AG04450 (cell line): ENCODE results near the gene NCK1. TPM values are rescaled to one million over a fixed set of nuclear protein-coding genes. Genes with fewer than 3 reads are reported as not detected.

Experiments used
- CTCF ChIA-PET: fragments of 300-600, 350-600 bp; formaldehyde crosslinking; extraction: SDS; loops from one replicate; lab custom pipeline; 2022; ENCODE audit warnings: antibody characterized with exemption, inconsistent platforms; lab: Charles Lee
- POLR2A ChIA-PET: fragments of 350-600 bp; formaldehyde crosslinking; extraction: SDS; loops from one replicate; lab custom pipeline; 2021; ENCODE audit warnings: antibody characterized with exemption, inconsistent platforms; lab: Yijun Ruan, JAX
- DNase-seq: peaks from one replicate; pipeline ENCODE4 v3.0.0-alpha.2; 2011; ENCODE audit warnings: low read depth, low spot score
- H3K27ac ChIP-seq: one replicate; pipeline ENCODE4 v1.5.1; 2012; ENCODE audit warnings: low read depth, low read length, control low read depth
- H3K27me3 ChIP-seq: one replicate; pipeline ENCODE4 v1.6.0; 2012; ENCODE audit warnings: low read length; ENCODE audit not compliant: control insufficient read depth, insufficient read depth
- H3K4me3 ChIP-seq: 2 replicates; pipeline ENCODE4 v1.5.1; 2011; ENCODE audit warnings: mild to moderate bottlenecking, low read depth, low read length, control low read depth
- H3K9me3 ChIP-seq: 2 replicates; pipeline ENCODE4 v1.5.1; 2012; ENCODE audit warnings: low read length; ENCODE audit not compliant: control insufficient read depth, insufficient read depth
- polyA plus RNA-seq: library from polyadenylated mRNA; depleted of rRNA; stranded (reverse); fragments of >200 nt; gene quantifications from 2 replicates; pipeline ENCODE4 v1.2.3, GENCODE V29; 2011
- TF ChIP-seq, protein P1 (sequence below): IDR thresholded peaks from 2 replicates; pipeline ENCODE4 v1.5.1; 2011; ENCODE audit warnings: low read depth, low read length, control low read depth, inconsistent platforms

Gene NCK1
- polyA plus RNA-seq, 1 experiment: 67.7 TPM

DNA sequence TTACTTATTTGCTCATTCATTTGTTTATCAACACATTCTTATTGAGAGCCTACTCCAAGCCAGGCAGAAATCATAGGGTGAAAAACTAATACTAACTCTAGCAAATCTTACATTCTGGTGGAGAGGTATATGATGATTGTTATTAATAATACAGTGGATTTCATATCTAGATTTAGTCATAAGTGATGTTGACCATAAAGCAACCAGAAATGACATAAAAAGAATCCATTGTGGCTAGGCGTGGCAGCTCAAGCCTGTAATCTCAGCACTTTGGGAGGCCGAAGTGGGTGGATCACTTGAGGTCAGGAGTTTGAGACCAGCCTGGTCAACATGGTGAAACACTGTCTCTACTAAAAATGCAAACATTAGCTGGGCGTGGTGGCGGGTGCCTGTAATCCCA is 69.6 kb downstream of the NCK1 start:
- TF ChIP-seq, protein P1, sequence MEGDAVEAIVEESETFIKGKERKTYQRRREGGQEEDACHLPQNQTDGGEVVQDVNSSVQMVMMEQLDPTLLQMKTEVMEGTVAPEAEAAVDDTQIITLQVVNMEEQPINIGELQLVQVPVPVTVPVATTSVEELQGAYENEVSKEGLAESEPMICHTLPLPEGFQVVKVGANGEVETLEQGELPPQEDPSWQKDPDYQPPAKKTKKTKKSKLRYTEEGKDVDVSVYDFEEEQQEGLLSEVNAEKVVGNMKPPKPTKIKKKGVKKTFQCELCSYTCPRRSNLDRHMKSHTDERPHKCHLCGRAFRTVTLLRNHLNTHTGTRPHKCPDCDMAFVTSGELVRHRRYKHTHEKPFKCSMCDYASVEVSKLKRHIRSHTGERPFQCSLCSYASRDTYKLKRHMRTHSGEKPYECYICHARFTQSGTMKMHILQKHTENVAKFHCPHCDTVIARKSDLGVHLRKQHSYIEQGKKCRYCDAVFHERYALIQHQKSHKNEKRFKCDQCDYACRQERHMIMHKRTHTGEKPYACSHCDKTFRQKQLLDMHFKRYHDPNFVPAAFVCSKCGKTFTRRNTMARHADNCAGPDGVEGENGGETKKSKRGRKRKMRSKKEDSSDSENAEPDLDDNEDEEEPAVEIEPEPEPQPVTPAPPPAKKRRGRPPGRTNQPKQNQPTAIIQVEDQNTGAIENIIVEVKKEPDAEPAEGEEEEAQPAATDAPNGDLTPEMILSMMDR: no peak
- Histone ChIP-seq H3K27me3 (no peaks in the 10 kb centered on the region), H3K4me3 (no peak overlapping the region), H3K9me3 (no peaks in the 10 kb centered on the region), H3K27ac (no peak overlapping the region)
- POLR2A ChIA-PET: no interaction called here
- CTCF ChIA-PET: no interaction called here
- DNase-seq: no peak

DNA sequence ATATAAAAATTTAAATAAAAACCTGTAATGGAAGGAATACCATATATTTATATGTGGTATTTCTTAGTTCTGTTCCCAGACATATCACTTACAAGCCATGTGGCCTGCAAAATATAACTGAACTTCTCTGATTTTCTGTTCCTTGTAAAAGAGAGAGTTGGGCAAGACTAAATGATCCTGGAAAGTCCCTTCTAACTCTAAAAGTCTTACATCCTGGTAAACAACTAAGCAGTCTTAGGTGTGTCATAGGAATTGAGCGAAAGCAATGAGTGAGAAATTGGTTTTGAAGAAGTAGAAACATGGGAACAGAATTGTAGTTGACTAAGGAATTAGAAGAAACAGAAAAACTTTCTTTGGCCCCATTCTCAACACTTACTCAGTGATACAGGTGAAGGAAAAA is 70.5 kb downstream of the NCK1 start:
- ChIA-PET POLR2A (no interaction called here), CTCF (no interaction called here)
- Histone ChIP-seq H3K27ac (no peak overlapping the region), H3K27me3 (no peaks in the 10 kb centered on the region), H3K9me3 (no peaks in the 10 kb centered on the region), H3K4me3 (no peak overlapping the region)
- TF ChIP-seq, protein P1: no peak
- no peak for DNase-seq

DNA sequence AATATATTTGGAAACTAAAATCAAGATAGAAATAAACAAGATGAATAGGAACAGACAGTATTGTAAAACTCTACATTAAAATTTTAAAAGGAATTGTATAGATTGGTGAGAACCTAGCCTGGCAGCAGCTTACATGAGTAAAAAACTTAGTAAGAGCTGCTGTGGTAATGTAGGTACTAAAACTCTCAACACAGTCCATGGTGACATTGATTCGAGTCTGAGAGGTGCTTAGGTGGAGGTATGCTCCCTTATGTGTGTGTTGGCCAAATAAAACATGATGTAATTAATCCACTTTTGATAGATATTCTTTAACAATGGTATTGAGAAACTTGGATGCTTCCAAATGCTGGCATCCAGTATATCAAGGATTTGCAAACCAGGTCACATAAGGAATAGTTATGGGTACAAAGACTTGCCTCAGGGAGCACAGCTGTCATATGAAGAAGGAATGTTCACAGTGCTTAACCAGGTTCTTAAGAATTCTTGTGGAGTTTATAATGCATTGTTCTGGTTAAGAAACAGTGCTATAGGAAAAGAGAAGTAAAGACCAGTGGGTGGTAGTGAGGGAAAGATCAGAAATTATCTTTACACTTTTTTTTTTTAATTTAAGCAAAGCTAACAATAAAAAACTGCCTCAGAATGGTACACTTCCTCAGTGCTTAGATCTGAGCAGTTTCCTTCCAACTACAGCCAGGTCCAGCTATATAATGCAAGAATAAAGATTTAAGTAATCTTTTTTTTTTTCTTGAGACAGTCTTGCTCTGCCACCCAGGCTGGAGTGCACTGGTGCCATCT is 71.2 kb downstream of the NCK1 start:
- Histone ChIP-seq H3K27ac (no peak overlapping the region), H3K27me3 (no peaks in the 10 kb centered on the region), H3K4me3 (no peak overlapping the region), H3K9me3 (no peaks in the 10 kb centered on the region)
- TF ChIP-seq, protein P1: no peak
- ChIA-PET POLR2A (no interaction called here), CTCF (no interaction called here)
- no peak for DNase-seq

DNA sequence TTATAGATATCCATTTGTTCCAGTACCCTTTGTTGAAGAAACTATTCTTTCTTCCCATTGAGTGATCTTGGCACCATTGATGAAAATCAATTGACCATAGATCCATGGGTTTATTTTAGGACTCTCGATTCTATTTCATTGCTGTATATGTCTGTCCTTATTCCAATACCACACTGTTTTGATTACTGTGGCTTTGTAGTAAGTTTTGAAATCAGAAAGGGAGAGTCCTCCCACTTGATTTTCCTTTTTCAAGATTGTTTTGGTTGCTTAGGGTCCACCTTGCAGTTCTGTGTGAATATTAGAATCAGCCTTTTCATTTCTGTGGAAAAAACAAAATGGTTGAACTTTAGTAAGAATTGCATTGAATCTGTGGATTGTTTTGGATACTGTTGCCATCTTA is 75.2 kb downstream of the NCK1 start:
- CTCF ChIA-PET: interaction anchor here (0.5 kb wide), 1 partner anchor 8 kb away, joined by 3 read pairs; no protein-coding TSS in a partner anchor

DNA sequence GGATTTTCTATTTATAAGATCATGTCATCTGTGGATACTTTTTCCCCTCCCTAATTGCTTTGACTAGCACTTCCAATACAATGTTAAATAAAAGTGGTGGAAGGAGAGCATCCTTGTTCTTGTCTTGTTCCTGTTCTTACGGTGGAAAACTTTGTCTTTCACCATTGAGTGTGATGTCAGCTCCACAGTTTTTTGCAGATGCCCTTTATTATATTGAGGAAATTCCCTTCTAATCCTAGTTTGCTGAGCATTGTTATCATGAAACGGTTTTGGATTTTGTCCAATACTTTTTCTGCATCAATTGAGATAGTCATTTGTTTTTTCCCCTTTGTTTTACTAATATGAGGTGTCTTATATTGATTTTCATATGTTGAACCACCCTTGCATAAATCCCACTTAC is 75.8 kb downstream of the NCK1 start:
- TF ChIP-seq, protein P1: no peak
- H3K9me3 ChIP-seq: no peaks in the 10 kb centered on the region
- no peak for DNase-seq
- no peaks in the 10 kb centered on the region for H3K27me3 ChIP-seq
- no peak overlapping the region for H3K27ac ChIP-seq
- POLR2A ChIA-PET: interaction anchor here (0.8 to 1.0 kb wide), 2 partner anchors 43 to 185 kb away, joined by 3 read pairs; no protein-coding TSS in a partner anchor
- CTCF ChIA-PET: interaction anchor here (0.5 kb wide), 1 partner anchor 9 kb away, joined by 3 read pairs; no protein-coding TSS in a partner anchor
- H3K4me3 ChIP-seq: no peak overlapping the region

More for the DNA sequence above, 75.2 kb downstream of the NCK1 start:
- no peaks in the 10 kb centered on the region for H3K27me3 ChIP-seq
- no peaks in the 10 kb centered on the region for H3K9me3 ChIP-seq
- no peak overlapping the region for H3K27ac ChIP-seq
- POLR2A ChIA-PET: no interaction called here
- DNase-seq: no peak
- TF ChIP-seq, protein P1: no peak
- no peak overlapping the region for H3K4me3 ChIP-seq
